Lung (tissue), 12 donors: Measurements from ENCODE around the gene AKAP11. TPM values are rescaled to one million over a fixed set of nuclear protein-coding genes. Genes with fewer than 3 reads are reported as not detected.

Experiments used
- ATAC-seq: fragments of 200-7000 bp; cut with Tn5 transposase; one replicate; pipeline ENCODE4 v1.9.1; 2020; ENCODE audit warnings: moderate number of reproducible peaks; ENCODE audit not compliant: insufficient read depth, low FRiP score
- DNase-seq, 3 donors: peaks; one replicate each; pipeline ENCODE4 v3.0.0-alpha.2; 2013 to 2017
- H3K27ac ChIP-seq, 2 donors: one replicate each; pipeline ENCODE4 v1.5.1; 2013; ENCODE audit warnings: mild to moderate bottlenecking in 2 of 2, moderate library complexity in 2 of 2, control low read depth in 1 of 2, inconsistent platforms in 1 of 2, low read depth in 1 of 2, low read length in 1 of 2
- H3K27me3 ChIP-seq, 3 donors: one replicate each; pipeline ENCODE4 v1.5.1; 2013; ENCODE audit warnings: low read length in 2 of 3; ENCODE audit not compliant: control insufficient read depth in 3 of 3, insufficient read depth in 3 of 3
- H3K36me3 ChIP-seq, 4 donors: one replicate each; pipeline ENCODE4 v1.5.1; 2013; ENCODE audit warnings: low read length in 4 of 4, mild to moderate bottlenecking in 1 of 4, moderate library complexity in 1 of 4; ENCODE audit not compliant: control insufficient read depth in 4 of 4, insufficient read depth in 4 of 4
- H3K4me1 ChIP-seq, 5 donors: one replicate each; pipeline ENCODE4 v1.5.1; 2013; ENCODE audit warnings: low read length in 5 of 5, mild to moderate bottlenecking in 2 of 5, moderate library complexity in 1 of 5; ENCODE audit not compliant: control insufficient read depth in 5 of 5, insufficient read depth in 5 of 5
- H3K4me3 ChIP-seq: one replicate; pipeline ENCODE4 v1.5.1; 2013; ENCODE audit warnings: mild to moderate bottlenecking, control low read depth, moderate library complexity
- H3K9ac ChIP-seq, 2 donors: one replicate each; pipeline ENCODE4 v1.5.1; 2013; ENCODE audit warnings: low read length in 2 of 2, control low read depth in 1 of 2; ENCODE audit not compliant: insufficient read depth in 1 of 2
- H3K9me3 ChIP-seq, 4 donors: one replicate each; pipeline ENCODE4 v1.5.1; 2013; ENCODE audit warnings: low read length in 3 of 4, mild to moderate bottlenecking in 1 of 4, moderate library complexity in 1 of 4; ENCODE audit not compliant: control insufficient read depth in 4 of 4, insufficient read depth in 3 of 4
- WGBS, 2 donors: extraction: QIAGEN DNeasy Blood & Tissue Kit; methylation state at CpG; one replicate each; pipeline ENCODE4 v1.1.7; 2013; 5-methylcytosine and 5-hydroxymethylcytosine counted together
- polyA plus RNA-seq, 2 donors: library from polyadenylated mRNA; stranded (reverse); fragments of 200-250 nt; gene quantifications; one replicate each; pipeline ENCODE4 v1.2.1, GENCODE V29; 2013
- total RNA-seq, 2 donors: library from RNA; depleted of rRNA in 1 of 2; stranded (reverse); fragments of >200 nt in 1 of 2; gene quantifications; one replicate each; pipeline ENCODE4 v1.2.1, GENCODE V29; 2014 to 2021
- TF ChIP-seq, protein P1 (sequence below): IDR thresholded peaks from 2 replicates; pipeline ENCODE4 v1.5.1; 2012; ENCODE audit warnings: mild to moderate bottlenecking; ENCODE audit errors: control extremely low read depth, extremely low read depth
- donor health status: control.
- donor health status: control.
- donor health status: Bipolar disorder and iron deficiency.
- donor health status: healthy.
- donor health status: DM: yes; HTN: yes; CAD: no.

The AKAP11 gene
- total and polyA plus RNA-seq, 4 donors: 6.8 to 60.1 (median 16.0) TPM

DNA sequence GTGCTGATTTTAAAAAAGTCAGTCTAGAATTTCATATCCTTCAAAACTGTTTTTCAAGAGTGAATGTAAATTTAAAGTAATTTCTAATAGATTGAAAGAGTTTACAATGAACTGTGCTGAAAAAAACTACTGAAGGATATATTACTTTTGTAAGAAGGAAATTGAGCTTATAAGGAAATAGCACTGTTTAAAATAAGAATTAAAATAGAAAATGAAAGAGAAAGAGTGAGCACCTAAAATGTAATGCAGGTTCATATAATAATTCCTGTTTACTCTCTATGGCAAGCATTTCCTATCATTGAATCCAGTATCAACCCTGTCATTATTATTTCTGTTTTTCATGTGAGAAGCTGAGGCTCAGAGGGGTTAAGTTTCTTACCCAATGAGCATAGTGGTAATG is 57.3 kb downstream of the AKAP11 start:
- TF ChIP-seq, protein P1, sequence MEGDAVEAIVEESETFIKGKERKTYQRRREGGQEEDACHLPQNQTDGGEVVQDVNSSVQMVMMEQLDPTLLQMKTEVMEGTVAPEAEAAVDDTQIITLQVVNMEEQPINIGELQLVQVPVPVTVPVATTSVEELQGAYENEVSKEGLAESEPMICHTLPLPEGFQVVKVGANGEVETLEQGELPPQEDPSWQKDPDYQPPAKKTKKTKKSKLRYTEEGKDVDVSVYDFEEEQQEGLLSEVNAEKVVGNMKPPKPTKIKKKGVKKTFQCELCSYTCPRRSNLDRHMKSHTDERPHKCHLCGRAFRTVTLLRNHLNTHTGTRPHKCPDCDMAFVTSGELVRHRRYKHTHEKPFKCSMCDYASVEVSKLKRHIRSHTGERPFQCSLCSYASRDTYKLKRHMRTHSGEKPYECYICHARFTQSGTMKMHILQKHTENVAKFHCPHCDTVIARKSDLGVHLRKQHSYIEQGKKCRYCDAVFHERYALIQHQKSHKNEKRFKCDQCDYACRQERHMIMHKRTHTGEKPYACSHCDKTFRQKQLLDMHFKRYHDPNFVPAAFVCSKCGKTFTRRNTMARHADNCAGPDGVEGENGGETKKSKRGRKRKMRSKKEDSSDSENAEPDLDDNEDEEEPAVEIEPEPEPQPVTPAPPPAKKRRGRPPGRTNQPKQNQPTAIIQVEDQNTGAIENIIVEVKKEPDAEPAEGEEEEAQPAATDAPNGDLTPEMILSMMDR: no peak
- no peaks in the 10 kb centered on the region for H3K4me1 ChIP-seq
- H3K36me3 ChIP-seq: no peaks in the 10 kb centered on the region
- H3K9me3 ChIP-seq: peaks cover 0 to 2% (median 0%) of the 10 kb centered on the region in 4 donors
- DNase-seq (no peak), ATAC-seq (no peak)
- no peak overlapping the region for H3K27ac ChIP-seq
- H3K4me3 ChIP-seq: no peak overlapping the region
- H3K9ac ChIP-seq: no peak overlapping the region
- H3K27me3 ChIP-seq: no peaks in the 10 kb centered on the region

DNA sequence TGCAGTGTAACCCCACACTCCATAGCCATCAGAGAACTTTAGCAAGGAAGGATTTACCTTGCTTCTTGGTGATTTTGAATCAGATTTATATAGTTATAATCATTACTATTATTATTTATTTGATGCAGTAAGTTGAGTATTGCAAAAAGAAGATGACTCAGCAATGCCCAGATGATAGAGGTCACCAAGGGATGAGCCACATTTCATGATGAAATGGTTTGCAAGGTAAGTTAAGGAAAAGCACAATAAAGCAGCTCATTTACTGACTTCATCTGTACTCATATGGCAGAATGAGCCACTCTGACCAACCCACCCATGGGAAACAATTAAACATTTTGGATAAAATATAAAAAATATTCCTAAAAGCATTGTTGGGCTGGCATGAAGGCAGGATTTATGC is 59.1 kb downstream of the AKAP11 start:
- TF ChIP-seq, protein P1: no peak
- no peak for DNase-seq
- peaks cover 0 to 2% (median 0%) of the 10 kb centered on the region in 4 donors for H3K9me3 ChIP-seq

DNA sequence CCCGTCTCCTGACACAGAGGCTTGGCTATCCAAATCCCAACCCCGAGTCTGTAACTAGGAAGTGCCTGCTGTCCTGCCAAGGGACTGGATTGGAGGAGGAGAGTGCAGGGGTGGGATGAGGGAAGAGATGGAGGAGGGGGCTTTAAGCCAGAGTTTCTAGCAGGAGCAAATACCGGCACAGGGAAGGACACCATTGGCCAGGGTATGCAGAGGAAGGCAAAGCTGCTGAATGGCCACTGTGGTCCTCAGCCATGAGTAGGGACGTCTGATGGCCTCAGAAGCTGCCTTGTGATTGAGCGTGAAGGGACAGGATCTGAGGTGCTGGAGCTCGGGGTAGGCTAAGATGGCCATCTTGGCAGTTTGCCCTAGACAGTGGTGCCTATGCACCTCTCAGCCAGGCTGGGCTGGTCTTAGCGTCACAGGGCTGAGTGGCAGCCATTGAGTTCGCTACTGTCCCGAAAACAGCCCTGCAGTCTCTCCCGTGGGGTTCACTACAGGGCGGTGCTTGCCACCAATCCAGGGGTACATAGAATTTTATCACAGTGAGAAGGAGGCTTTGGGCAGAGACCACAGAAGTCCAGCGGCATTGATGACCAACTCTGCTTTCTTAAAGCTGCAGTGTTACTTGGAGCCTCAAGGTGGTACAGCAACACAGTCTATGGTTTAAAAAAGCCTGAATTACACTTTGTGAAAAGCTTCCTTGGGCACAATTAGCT is 61.8 kb downstream of the AKAP11 start:
- no peaks in the 10 kb centered on the region for H3K27me3 ChIP-seq
- H3K4me1 ChIP-seq: no peaks in the 10 kb centered on the region
- no peaks in the 10 kb centered on the region for H3K36me3 ChIP-seq
- no peak overlapping the region for H3K27ac ChIP-seq
- H3K4me3 ChIP-seq: no peak overlapping the region
- TF ChIP-seq, protein P1: peak; percentile 23
- H3K9me3 ChIP-seq: peaks cover 0 to 2% (median 0%) of the 10 kb centered on the region in 4 donors
- peak in 2 of 3 donors; percentile 60 to 72 for DNase-seq
- H3K9ac ChIP-seq: no peak overlapping the region
- ATAC-seq: peak; percentile 21
- WGBS, 2 donors: 75 to 77% methylated on average over 12 of the region's 12 CpGs

More for the DNA sequence above, 59.1 kb downstream of the AKAP11 start:
- Histone ChIP-seq H3K36me3 (no peaks in the 10 kb centered on the region), H3K4me3 (no peak overlapping the region), H3K27me3 (no peaks in the 10 kb centered on the region), H3K9ac (no peak overlapping the region), H3K4me1 (no peaks in the 10 kb centered on the region), H3K27ac (no peak overlapping the region)
- ATAC-seq: no peak

DNA sequence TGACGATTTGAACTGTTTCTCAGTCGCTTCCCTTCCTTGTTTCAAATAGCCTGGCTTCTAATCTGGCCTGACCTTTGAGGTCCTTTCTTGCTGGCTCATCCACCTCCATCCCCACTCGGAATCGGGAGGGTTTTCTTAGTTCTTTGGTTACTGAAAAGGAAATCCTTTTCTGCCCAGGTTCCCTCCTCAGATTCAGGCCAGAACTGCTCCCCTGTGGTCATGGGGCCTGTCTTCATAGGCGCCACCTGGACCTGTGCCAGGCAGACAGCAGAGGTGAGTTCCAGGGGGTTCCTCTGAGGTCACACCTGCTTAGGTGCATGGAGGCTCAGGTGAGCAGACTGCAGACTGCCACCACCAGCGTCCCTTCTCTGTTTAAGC is 62.4 kb downstream of the AKAP11 start:
- no peak overlapping the region for H3K4me3 ChIP-seq
- DNase-seq (no peak), ATAC-seq (no peak)
- TF ChIP-seq, protein P1: no peak
- peaks cover 0 to 2% (median 0%) of the 10 kb centered on the region in 4 donors for H3K9me3 ChIP-seq
- 54 to 59% methylated on average over 6 of the region's 6 CpGs for WGBS, 2 donors
- no peaks in the 10 kb centered on the region for H3K4me1 ChIP-seq
- H3K9ac ChIP-seq: no peak overlapping the region
- H3K27me3 ChIP-seq: no peaks in the 10 kb centered on the region
- H3K27ac ChIP-seq: no peak overlapping the region
- H3K36me3 ChIP-seq: no peaks in the 10 kb centered on the region
